Activated CD4-positive, alpha-beta T cell treated with anti-CD3 and anti-CD28 coated beads, Interleukin-2, amount 50 U/mL, for 24 hours (primary cell): ENCODE data around the gene NUDCD2.
"Not testable (repeated sequence)": the region's sequence is repeated elsewhere in the genome, so short reads cannot be mapped to it uniquely, and the experiment has no call there.

Experiments
- DNase-seq, 2 donors: peaks; one replicate each; pipeline ENCODE4 v3.0.0-alpha.2; 2020; ENCODE audit warnings: low read depth in 1 of 2, low spot score in 1 of 2

The NUDCD2 gene

DNA sequence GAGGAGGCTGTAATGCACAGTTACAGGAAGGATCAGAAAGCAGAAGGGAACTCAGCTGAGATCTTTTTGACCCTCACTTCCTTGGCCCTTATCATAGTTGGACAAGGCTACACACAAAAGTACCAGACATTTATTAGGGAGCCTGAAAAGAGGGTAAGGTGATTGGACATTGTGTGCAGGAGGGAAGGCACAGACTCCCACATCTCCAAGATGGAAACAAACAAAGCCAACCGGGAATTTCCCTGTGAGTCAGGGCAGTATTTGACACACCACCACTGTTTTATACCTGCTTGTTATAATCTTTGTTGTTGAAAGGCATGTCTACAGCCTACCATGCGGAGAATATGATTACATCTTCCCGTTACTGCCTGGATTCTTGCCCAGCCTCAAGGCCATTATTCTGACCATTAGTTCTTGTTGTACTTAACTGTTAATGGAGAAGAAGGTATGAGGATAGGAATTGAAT is 25.5 kb downstream of the NUDCD2 start:
- peak in 1 of 2 donors; percentile 40 for DNase-seq

DNA sequence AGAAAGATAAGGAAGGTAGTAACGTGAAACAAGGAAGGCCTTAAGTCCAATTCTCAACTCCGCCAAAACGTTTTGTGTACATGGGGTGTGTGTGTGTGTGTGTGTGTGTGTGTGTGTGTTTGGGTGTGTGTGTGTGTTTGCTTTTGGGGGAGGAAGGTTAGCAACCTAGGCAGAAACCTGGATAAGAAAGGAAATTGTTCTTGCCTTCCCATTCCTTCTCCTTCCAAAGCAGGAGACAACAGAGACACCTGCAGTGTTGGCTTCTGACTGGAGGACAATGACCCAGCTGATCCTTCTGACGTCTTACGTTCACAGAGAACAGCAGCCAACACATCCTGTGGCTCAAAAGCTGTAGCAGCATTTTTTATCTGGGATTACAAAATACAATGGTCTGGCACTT is 26.6 kb downstream of the NUDCD2 start:
- no peak for DNase-seq

DNA sequence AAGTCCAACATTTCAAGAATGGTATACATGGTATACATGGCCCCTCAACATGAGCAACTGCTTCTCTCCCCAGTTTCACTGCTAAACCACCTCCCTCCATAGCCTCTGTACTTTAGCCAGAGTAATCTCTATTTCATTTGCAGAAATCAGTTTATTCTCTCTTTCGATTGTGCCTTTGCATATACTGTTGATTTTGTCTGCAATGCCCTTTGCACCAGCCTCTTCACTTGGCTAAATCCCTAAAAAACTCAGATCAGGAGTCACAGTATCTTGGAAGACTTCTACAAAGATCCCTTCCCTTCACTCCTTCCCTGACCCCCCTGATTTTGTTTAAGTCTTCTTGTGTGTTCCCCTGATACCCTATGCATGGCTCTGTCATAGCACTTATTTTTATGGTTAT is 27.4 kb downstream of the NUDCD2 start:
- DNase-seq, result no peak

DNA sequence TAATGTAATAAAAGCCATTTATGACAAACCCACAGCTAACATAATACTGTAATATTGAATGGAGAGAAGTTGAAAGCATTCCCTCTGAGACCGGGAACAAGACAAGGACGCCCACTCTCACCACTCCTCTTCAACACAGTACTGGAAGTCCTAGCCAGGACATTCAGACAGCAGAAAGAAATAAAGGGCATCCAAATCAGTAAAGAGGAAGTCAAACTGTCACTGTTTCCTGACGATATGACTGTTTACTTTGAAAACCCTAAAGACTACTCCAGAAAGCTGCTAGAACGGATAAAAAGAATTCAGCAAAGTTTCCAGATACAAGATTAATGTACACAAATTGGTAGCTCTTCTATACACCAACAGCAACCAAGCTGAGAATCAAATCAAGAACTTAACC is 33.8 kb downstream of the NUDCD2 start:
- not testable (repeated sequence) for DNase-seq

DNA sequence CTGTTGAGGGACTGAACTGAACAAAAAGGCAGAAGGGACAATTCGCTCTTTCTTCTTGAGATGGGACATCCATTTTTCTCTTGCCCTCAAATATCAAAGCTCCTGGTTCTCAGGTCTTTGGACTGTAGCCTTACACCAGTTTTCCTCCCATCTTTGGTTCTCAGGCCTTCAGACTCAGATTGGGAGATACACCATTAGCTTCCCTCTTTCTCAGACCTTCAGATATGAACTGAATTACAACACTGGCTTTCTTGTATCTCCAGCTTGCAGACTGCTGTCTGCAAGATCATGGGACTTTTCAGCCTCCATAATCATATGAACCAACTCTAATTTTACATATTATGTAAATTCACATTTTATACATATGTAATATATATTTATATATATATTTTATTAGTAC is 35.1 kb downstream of the NUDCD2 start:
- no peak for DNase-seq

DNA sequence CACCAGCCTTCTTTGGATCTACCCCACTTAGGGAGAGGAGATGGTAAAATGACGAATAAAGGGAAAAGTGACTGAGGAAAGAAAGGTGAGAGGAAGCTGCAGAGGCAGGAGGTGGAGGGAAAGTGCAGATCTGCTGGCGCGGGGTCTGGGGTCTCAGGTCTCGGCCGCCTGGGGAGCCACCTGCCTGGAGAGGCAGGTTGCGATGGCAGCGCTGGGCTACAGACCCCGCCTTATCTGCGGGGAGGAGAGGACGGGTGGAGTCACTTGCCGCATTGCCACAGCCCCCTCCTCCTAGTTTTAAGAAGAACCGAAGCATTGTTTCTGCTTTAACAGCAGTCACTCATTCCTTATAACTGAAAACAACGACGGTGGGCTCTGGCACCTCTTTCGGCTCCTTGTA is 44.2 kb downstream of the NUDCD2 start:
- DNase-seq, result not testable (repeated sequence)

DNA sequence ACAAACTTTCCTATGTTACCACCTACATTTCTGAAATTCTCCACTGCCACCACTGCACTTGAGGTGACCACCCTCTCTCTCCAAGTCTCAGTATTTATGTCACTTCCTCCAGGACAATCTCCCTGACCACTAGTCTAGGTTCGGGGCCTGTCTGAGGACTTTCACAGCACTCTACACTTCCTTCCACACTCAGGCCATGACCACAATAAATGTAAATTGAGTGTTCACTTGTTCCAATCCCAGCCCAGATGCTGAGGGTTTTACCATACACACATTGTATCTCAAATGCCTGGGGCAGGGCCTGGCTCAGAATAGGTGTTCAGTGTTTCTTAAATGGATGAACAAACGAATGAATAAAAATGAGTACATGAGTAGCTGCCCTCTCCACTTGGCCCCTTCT is 49.4 kb downstream of the NUDCD2 start:
- DNase-seq, result no peak

DNA sequence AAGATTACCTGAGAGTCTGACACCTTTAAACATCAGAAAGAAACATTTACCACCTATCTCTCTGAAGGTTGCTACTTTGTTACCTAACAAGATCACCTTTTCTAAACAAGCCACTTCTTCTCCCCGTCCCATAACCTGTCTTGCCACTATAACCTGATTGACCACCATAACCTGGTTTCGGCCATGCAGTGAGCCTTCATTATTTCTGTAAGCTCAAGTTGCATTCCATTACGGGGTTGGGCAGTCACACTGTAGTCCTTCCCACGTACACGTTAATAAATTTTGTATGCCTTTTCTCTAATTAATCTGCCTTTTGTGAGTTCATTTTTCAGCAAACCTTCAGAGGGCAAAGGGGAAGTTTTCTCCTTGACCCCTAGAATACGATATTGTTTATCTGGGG is 50.5 kb downstream of the NUDCD2 start:
- DNase-seq, result no peak

DNA sequence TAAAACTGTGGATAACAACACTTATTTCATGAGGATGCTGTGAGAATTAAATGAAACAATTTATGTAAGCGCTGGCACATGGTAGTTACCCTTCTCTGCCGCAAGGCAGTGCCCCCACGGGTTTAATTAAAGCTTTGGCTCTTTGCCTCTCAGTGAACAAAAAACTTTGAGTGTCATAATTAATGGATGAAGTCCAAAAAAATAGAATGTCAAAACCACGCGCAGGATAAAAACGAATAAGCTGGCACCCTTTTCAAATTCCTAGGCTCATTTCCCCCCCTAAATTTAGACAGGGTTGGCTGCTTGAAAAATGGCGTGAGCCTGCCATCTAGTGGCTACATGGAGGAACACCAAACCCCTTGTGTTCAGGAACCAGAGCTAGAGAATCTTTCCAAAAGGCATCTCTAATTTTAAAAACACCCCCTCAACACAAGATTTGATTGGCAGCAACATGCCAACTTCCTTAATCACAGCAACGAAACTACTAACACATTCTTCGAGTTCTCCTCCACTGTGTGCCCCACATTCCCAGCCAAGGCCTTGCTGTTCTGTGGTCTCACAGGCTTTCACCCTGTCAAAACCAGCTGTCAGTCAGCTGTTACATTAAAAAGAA is 51.5 kb downstream of the NUDCD2 start:
- DNase-seq, result peak; percentile 14 to 38

DNA sequence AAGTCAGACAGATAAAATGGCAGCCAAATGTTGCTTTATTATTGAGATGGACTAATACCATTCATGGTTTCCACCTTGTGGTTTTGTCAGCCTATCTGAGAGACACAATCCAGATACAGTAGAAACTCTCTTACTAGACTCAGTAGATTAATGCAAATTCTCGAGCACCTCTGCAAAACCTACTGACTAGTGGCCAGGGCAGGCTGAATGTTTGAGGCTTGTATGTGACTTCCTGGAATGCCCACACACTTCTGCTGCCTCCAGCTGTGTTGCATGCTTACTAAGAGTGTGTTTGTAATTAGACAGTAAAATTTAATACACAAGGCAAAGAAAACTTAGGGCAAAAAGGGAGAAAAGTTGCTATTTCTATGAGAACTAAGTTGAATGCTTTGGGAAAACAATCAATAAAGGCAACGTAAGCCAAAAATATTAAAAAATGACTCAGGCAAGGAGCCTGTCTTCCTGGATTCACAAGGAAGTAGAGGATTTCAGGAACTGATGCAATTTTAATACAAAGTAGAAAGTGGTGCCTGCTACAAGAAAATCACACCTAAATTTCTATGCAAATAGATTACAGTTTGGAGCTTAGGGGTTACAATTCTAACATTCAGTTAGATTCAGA is 52.8 kb downstream of the NUDCD2 start:
- no peak for DNase-seq

DNA sequence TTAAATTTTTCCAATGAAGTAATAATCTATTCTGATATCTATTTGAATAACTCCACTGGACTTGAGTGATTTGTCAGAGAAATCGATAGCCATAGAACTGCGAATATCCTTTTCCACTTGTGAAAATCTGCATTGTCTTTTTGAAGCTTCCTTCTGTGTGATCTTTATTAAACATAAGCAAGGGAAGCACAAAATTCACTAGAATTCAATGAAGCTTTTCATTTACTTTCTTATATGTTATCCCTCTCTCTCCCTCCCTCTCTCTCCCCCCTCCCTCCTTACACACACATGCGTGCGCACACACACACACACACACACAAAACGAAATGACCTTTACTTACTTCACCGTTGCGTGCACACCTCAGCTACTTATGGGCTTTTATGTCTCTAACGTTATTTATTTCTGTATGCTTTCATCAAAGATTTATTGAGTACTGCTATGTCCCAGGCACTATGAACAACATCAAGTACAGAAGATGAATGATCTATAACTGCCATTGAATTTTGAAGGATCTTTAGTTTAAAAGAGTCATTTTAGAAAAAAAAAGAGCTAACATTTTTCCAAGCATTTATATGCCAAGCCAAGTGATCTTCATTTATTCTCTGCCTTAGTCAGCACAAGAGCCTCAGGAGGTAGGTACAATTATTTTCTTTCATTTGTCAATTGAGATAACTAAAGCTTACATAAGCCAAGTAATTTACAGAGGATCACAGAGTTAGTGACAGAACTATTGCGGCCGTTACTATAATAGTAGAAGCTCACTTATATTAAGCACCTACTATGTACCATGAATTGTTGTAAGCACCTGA is 55.3 kb downstream of the NUDCD2 start:
- no peak for DNase-seq

DNA sequence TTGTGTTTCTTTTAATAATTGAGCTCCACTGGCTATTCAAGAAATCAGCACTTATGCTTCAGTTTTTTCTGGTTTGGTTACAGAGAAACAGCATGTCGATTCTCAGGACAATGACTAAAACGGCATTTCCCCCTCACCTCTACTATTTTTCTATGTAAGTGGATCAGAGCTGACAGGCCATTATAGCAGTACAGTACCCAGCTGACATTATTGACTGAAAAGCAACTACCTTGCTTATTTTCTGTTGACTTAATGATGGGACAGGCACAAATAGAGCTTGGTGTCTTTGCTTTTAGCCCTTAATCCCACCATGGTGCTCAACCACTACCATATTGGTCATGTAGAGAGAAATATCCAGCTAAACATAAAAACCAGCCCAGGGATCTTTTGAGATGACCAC is 57.9 kb downstream of the NUDCD2 start:
- no peak for DNase-seq

DNA sequence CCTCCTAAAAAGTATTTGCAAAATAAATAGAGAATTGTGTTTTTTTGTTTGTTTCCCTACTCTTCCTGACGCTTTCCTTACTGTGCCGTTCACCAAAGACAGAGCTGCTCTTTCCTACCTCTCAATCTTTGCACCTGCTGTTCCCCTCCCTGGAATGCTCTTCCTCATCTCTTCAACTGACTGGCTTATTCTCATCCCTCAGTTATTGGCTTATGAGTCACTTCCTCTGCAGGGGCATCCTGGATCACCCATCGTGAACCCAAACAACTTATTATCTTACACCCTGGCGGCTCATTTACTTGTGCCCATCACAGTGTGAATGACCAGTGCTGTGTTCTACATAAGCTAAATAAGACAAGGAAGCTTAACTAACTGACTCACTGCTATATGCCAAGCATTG is 58.6 kb downstream of the NUDCD2 start:
- no peak for DNase-seq

DNA sequence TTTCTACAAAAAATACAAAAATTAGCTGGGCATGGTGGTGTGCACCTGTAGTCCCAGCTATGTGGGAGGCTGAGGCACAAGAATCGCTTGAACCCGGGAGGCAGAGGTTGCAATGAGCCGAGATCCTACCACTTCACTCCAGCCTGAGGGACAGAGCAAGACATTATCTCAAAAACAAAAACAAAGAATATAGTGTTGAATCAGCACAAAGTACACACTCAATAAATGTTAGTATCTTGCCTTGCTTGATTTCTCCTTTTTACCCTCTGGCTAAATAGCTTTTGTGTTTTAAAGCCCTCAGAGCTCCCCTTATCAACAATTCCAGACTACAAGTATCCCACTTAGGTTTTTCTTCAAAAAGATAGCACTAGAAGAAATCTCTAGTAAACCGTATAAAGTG is 60.0 kb downstream of the NUDCD2 start:
- no peak for DNase-seq

DNA sequence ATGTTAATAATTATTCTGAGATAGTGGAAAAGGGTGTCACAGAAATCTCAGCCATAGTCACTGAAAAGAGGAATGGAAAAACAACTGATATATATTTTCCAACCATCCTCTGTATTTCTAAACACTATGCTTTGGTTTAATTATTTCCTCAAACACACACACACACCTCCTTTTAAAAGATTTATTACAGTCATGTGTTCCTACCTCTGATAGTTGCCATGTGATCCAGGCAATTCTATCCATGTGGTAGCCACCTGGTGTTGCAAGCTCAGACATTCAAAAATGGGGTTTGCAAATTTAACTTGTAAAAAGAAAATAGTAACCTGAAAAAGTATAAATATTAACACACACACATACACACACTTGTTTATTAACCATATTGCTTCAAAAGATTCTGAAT is 62.5 kb downstream of the NUDCD2 start:
- no peak for DNase-seq

DNA sequence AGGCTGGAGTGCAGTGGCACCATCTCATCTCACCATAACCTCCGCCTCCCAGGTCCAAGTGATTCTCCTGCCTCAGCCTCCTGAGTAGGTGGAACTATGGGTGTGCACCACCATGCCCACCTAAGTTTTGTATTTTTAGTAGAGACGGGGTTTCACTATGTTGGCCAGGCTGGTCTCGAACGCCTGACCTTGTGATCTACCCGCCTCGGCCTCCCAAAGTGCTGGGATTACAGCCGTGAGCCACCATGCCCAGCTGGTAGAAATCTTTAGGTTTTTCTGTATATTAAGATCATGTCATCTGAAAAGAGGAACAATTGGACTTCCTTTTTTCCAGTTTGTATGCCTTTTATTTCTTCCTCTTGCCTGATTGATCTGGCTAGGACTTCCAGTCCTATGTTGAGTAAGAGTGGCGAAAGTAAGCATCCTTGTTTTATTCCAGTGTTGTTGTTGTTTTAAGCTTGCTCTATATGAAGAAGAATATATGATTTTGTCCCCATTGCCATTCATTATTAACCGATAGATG is 63.0 kb downstream of the NUDCD2 start:
- not testable (repeated sequence) for DNase-seq
